Vagina (tissue), 2 donors: ENCODE measurements around the gene BLVRB. TPM values are rescaled to one million over a fixed set of nuclear protein-coding genes. Genes with fewer than 3 reads are reported as not detected.
"Not testable (repeated sequence)": the region's sequence is repeated elsewhere in the genome, so short reads cannot be mapped to it uniquely, and the experiment has no call there.

ENCODE experiments used
- DNase-seq, 2 donors: peaks; one replicate each; pipeline ENCODE4 v3.0.0-alpha.2; 2017; ENCODE audit errors: extremely low spot score in 2 of 2
- H3K27ac ChIP-seq: fragments of 200-600 bp; sonication (generic); one replicate; pipeline ENCODE4 v1.5.1; 2019
- H3K27me3 ChIP-seq: fragments of 200-600 bp; sonication (generic); one replicate; pipeline ENCODE4 v1.5.1; 2019
- H3K36me3 ChIP-seq, 2 donors: fragments of 200-600 bp; sonication (generic); one replicate each; pipeline ENCODE4 v1.5.1; 2017 to 2019
- H3K4me1 ChIP-seq: fragments of 200-600 bp; sonication (generic); one replicate; pipeline ENCODE4 v1.5.1; 2019
- H3K4me3 ChIP-seq, 2 donors: fragments of 200-600 bp; sonication (generic); 1 replicate in 1 of 2; 2 replicates in 1 of 2; pipeline ENCODE4 v1.5.1; 2016 to 2019
- H3K9me3 ChIP-seq: fragments of 200-600 bp; sonication (generic); one replicate; pipeline ENCODE4 v1.5.1; 2019
- CTCF ChIP-seq, 3 experiments: fragments of 450-650 bp in 2 of 3; fragments of 200-600 bp in 1 of 3; sonication (generic) in 1 of 3; IDR thresholded peaks; one replicate each; pipeline ENCODE4 v1.5.1; 2017 to 2019; ENCODE audit warnings: antibody characterized with exemption in 3 of 3, mild to moderate bottlenecking in 2 of 3, moderate library complexity in 2 of 3
- POLR2A ChIP-seq, 2 donors: fragments of 450-650 bp; IDR thresholded peaks; one replicate each; pipeline ENCODE4 v1.6.1; 2017; ENCODE audit warnings: antibody characterized with exemption in 2 of 2, mild to moderate bottlenecking in 2 of 2, moderate library complexity in 2 of 2
- POLR2AphosphoS5 ChIP-seq, 2 donors: sonication (generic); formaldehyde crosslinking; IDR thresholded peaks; one replicate each; pipeline ENCODE4 v1.9.0; 2017; ENCODE audit warnings: antibody characterized with exemption in 2 of 2, mild to moderate bottlenecking in 2 of 2, low read depth in 1 of 2; ENCODE audit not compliant: insufficient read depth in 1 of 2
- intact Hi-C: fragments of 100-400 bp; cut with DNase I; formaldehyde crosslinking; loops from one replicate; pipeline ENCODE4 v1.15.1; 2023
- total RNA-seq: library from RNA; depleted of rRNA; stranded (reverse); fragments of >200 nt; gene quantifications from one replicate; pipeline ENCODE4 v1.2.3, GENCODE V29; 2016

The BLVRB gene
- total RNA-seq, 1 donor from 2014 or later: 357 TPM

- Histone ChIP-seq H3K27ac (no peak overlapping the region), H3K9me3 (no peaks in the 10 kb centered on the region), H3K27me3 (no peaks in the 10 kb centered on the region), H3K36me3 (peaks cover 0 to 19% of the 10 kb centered on the region in 2 donors), H3K4me1 (peaks cover 15% of the 10 kb centered on the region), H3K4me3 (no peak overlapping the region)
- TF ChIP-seq CTCF (IDR thresholded peaks at IDR 0.05) (no peak), POLR2A (IDR thresholded peaks at IDR 0.05) (no peak), POLR2AphosphoS5 (IDR thresholded peaks at IDR 0.05; ENCODE audit: insufficient read depth in 1 of 2, low read depth in 1 of 2) (no peak)
- DNase-seq: no peak
- intact Hi-C loops: no loop called here
These were observed 7.0 kb downstream of the BLVRB start for GRCh38 chr19:40458597-40458974.

DNA sequence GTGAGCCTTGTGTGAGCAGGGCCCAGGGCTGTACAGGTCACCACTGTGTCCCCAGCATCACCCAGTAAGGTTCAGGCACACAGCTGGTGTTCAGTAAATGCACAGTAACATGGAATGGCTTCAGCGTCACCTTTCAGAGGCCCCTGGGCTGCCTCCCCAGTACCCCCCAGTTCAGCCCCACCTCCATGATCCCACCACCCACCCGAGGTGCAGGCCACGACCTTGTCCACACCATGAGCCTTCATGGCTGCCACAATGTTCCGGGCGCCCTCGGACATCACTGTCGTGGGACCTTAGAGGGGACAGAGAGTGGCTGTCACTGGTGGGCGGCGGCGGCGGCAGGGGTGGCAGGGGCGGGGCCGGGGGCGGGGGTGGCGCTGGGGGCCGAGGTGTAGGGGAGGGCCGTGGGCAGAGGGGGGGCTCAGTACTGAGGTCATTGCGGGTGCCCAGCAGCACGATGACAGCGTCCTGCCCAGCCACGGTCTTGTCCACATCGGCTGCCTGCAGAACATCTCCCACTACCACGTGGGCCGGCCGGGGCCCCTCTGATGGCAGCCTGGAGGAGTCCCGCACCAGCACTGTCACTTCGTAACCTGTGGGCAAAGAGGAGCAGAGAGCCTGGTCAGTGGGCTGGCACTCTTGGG, 7.5 kb downstream of the BLVRB start:
- Histone ChIP-seq H3K27ac (no peak overlapping the region), H3K4me1 (peaks cover 9% of the 10 kb centered on the region), H3K9me3 (no peaks in the 10 kb centered on the region), H3K27me3 (no peaks in the 10 kb centered on the region), H3K4me3 (no peak overlapping the region), H3K36me3 (peaks cover 0 to 19% of the 10 kb centered on the region in 2 donors)
- DNase-seq: no peak
- TF ChIP-seq CTCF (IDR thresholded peaks at IDR 0.05): no peak
- no peak for TF ChIP-seq POLR2AphosphoS5 (IDR thresholded peaks at IDR 0.05; ENCODE audit: insufficient read depth in 1 of 2, low read depth in 1 of 2)
- TF ChIP-seq POLR2A (IDR thresholded peaks at IDR 0.05): no peak
- intact Hi-C loops: no loop called here

DNA sequence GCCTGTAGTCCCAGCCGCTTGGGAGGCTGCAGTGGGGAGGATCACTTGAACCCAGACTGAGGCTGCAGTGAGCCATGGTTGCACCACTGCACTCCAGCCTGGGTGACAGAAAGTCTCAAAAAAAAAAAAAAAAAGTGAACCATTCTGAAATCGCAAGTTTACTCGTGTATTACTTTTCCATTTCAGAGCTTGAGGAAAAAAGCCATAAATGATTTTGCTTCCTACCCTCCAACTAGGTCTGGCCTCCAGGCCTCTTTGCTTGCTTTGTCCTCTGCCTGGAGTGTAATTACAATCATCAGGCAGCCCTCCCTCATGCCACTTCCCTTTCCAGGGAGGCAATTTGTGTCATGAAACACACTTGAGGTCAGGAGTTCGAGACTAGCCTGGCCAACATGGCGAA, 8.5 kb downstream of the BLVRB start:
- intact Hi-C loops: no loop called here
- H3K9me3 ChIP-seq: no peaks in the 10 kb centered on the region
- H3K27me3 ChIP-seq: no peaks in the 10 kb centered on the region
- peaks cover 0 to 19% of the 10 kb centered on the region in 2 donors for H3K36me3 ChIP-seq
- H3K4me1 ChIP-seq: peaks cover 7% of the 10 kb centered on the region
- TF ChIP-seq POLR2A (IDR thresholded peaks at IDR 0.05): no peak
- TF ChIP-seq CTCF (IDR thresholded peaks at IDR 0.05): no peak
- TF ChIP-seq POLR2AphosphoS5 (IDR thresholded peaks at IDR 0.05; ENCODE audit: insufficient read depth in 1 of 2, low read depth in 1 of 2): no peak
- DNase-seq: no peak
- H3K4me3 ChIP-seq: no peak overlapping the region
- H3K27ac ChIP-seq: no peak overlapping the region

GRCh38 chr19:40453943-40454342, 11.6 kb downstream of the BLVRB start:
- intact Hi-C loops, DNase-seq, H3K4me1 ChIP-seq, H3K27ac ChIP-seq, H3K9me3 ChIP-seq, H3K4me3 ChIP-seq, H3K27me3 ChIP-seq: not testable (repeated sequence)
- peaks cover 0 to 19% of the 10 kb centered on the region in 2 donors for H3K36me3 ChIP-seq

DNA sequence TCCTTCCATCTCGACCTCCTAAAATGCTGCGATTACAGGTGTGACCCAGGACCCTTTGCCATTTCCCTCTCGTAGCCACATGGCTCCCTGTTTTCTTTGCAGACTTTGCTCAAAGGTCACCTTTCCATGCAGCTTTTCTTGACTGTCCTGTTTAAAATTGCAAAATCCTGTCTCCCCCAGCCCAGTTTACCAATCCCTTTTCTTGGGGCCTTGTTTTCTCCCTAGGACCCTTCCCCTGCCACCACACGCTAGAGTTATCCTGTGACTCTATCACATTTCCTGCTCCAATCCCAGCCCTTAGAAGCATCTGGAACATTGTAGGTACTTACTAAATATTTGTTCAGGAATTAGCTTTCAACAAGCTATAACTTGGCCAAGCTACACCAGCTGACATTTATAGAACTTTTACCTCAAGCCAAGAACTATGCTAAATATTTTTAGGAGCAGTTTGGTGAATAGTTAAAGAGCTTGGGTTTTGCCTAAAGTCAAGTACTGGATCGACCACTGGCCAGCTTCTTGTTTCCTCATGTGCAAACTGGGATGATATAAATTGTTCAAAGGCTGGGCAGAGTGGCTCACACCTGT, 12.3 kb downstream of the BLVRB start:
- DNase-seq: no peak
- Histone ChIP-seq H3K36me3 (peaks cover 0 to 19% of the 10 kb centered on the region in 2 donors), H3K4me1 (no peaks in the 10 kb centered on the region), H3K27me3 (no peaks in the 10 kb centered on the region), H3K9me3 (no peaks in the 10 kb centered on the region), H3K27ac (no peak overlapping the region), H3K4me3 (no peak overlapping the region)
- intact Hi-C loops: no loop called here
- TF ChIP-seq POLR2AphosphoS5 (IDR thresholded peaks at IDR 0.05; ENCODE audit: insufficient read depth in 1 of 2, low read depth in 1 of 2) (peak in 1 of 2 donors; percentile 26), POLR2A (IDR thresholded peaks at IDR 0.05) (no peak), CTCF (IDR thresholded peaks at IDR 0.05) (no peak)
